Activated B cell treated with CpG ODN at 0.5 μM for 24 hours (primary cell): ENCODE results near the gene FNDC11. TPM values are rescaled to one million over a fixed set of nuclear protein-coding genes. Genes with fewer than 3 reads are reported as not detected.
A peak's percentile ranks its signal among the peaks of the same experiment; 100 is the strongest.

Experiments
- ATAC-seq: fragments of 200-7000 bp; cut with Tn5 transposase; one replicate; pipeline ENCODE4 v1.10.0; 2021; ENCODE audit warnings: low read depth, mild to moderate bottlenecking, moderate library complexity
- CTCF ChIA-PET: fragments of 350-600 bp; sonication (Branson Sonifier 250); formaldehyde crosslinking; loops from one replicate; lab custom pipeline; 2021; ENCODE audit warnings: antibody characterized with exemption; lab: Charles Lee
- POLR2A ChIA-PET: fragments of 350-600 bp; sonication (Branson Sonifier 250); formaldehyde crosslinking; loops from one replicate; lab custom pipeline; 2021; ENCODE audit warnings: antibody characterized with exemption; lab: Charles Lee
- DNase-seq: peaks from one replicate; pipeline ENCODE4 v3.0.0; 2022
- H3K27ac Mint-ChIP-seq: one replicate; pipeline ENCODE4 v1.8.0; 2020; ENCODE audit warnings: mixed read lengths
- H3K27me3 Mint-ChIP-seq: one replicate; pipeline ENCODE4 v1.8.0; 2021; ENCODE audit warnings: mixed read lengths
- H3K36me3 Mint-ChIP-seq: one replicate; pipeline ENCODE4 v1.8.0; 2021; ENCODE audit warnings: low read depth, mixed read lengths
- H3K4me1 Mint-ChIP-seq: one replicate; pipeline ENCODE4 v1.8.0; 2021; ENCODE audit warnings: mixed read lengths
- H3K4me3 Mint-ChIP-seq: one replicate; pipeline ENCODE4 v1.8.0; 2020; ENCODE audit warnings: mild to moderate bottlenecking, mixed read lengths
- H3K9me3 Mint-ChIP-seq: one replicate; pipeline ENCODE4 v1.8.0; 2020; ENCODE audit warnings: mixed read lengths
- CTCF ChIP-seq: fragments of 200-600 bp; IDR thresholded peaks from one replicate; pipeline ENCODE4 v1.8.0; 2022; ENCODE audit warnings: antibody characterized with exemption, mild to moderate bottlenecking
- intact Hi-C: fragments of 100-400 bp; cut with micrococcal nuclease; formaldehyde crosslinking; loops from one replicate; pipeline ENCODE4 v1.15.1; 2024
- total RNA-seq: library from RNA; stranded (reverse); gene quantifications from 2 replicates; pipeline ENCODE4 v1.2.3, GENCODE V29; 2022

Gene FNDC11
- total RNA-seq, 1 donor from 2014 or later, result 0.78 TPM

- POLR2A ChIA-PET, result no interaction called here
Observed at GRCh38 chr20:63579017-63579694, 25.2 kb downstream of the FNDC11 start.

GRCh38 chr20:63580796-63581461, 27.0 kb downstream of the FNDC11 start:
- CTCF ChIA-PET, result interaction anchor here (0.9 to 2.5 kb wide), 3 partner anchors 44 to 61 kb away, joined by 3 to 18 read pairs (median 6); partner anchors contain the start of gene PTK6
- POLR2A ChIA-PET, result no interaction called here
- Mint-ChIP-seq H3K27me3 (peaks cover 2% of the 10 kb centered on the region), H3K27ac (no peak overlapping the region), H3K4me1 (peaks cover 5% of the 10 kb centered on the region), H3K9me3 (no peaks in the 10 kb centered on the region), H3K4me3 (no peak overlapping the region), H3K36me3 (no peaks in the 10 kb centered on the region)
- TF ChIP-seq CTCF, result no peak
- no peak for DNase-seq
- intact Hi-C loops, result loop anchor here (1.0 to 2.0 kb wide), 5 partner anchors 43 to 393 kb away; no protein-coding TSS in a partner anchor
- peak; percentile 98 for ATAC-seq

More at GRCh38 chr20:63579017-63579694, 25.2 kb downstream of the FNDC11 start:
- CTCF ChIA-PET, result interaction anchor here (2.4 kb wide), 1 partner anchor 41 kb away, joined by 12 read pairs; no protein-coding TSS in a partner anchor
- no peak for ATAC-seq
- H3K27me3 Mint-ChIP-seq, result peaks cover 2% of the 10 kb centered on the region
- no peaks in the 10 kb centered on the region for H3K36me3 Mint-ChIP-seq
- H3K4me1 Mint-ChIP-seq, result peaks cover 7% of the 10 kb centered on the region
- DNase-seq, result no peak
- intact Hi-C loops, result no loop called here
- TF ChIP-seq CTCF, result no peak
- H3K4me3 Mint-ChIP-seq, result no peak overlapping the region
- no peak overlapping the region for H3K27ac Mint-ChIP-seq
- H3K9me3 Mint-ChIP-seq, result no peaks in the 10 kb centered on the region

GRCh38 chr20:63582382-63583063, 28.6 kb downstream of the FNDC11 start:
- ChIA-PET POLR2A (interaction anchor here (0.6 kb wide), 2 partner anchors 47 to 59 kb away, joined by 3 to 5 read pairs; no protein-coding TSS in a partner anchor), CTCF (interaction anchor here (1.3 to 2.5 kb wide), 2 partner anchors 45 to 59 kb away, joined by 3 to 18 read pairs; partner anchors contain the start of gene PTK6)
- H3K4me3 Mint-ChIP-seq, result no peak overlapping the region
- H3K9me3 Mint-ChIP-seq, result no peaks in the 10 kb centered on the region
- H3K27ac Mint-ChIP-seq, result no peak overlapping the region
- H3K4me1 Mint-ChIP-seq, result peaks cover 3% of the 10 kb centered on the region
- no peaks in the 10 kb centered on the region for H3K27me3 Mint-ChIP-seq
- no peak for TF ChIP-seq CTCF
- DNase-seq, result no peak
- H3K36me3 Mint-ChIP-seq, result peaks cover 5% of the 10 kb centered on the region
- intact Hi-C loops, result no loop called here
- ATAC-seq, result no peak

GRCh38 chr20:63585616-63586565, 31.9 kb downstream of the FNDC11 start:
- H3K27ac Mint-ChIP-seq, result no peak overlapping the region
- intact Hi-C loops, result no loop called here
- TF ChIP-seq CTCF, result no peak
- peaks cover 25% of the 10 kb centered on the region for H3K36me3 Mint-ChIP-seq
- H3K4me1 Mint-ChIP-seq, result peaks cover 2% of the 10 kb centered on the region
- H3K9me3 Mint-ChIP-seq, result no peaks in the 10 kb centered on the region
- H3K27me3 Mint-ChIP-seq, result no peaks in the 10 kb centered on the region
- DNase-seq (no peak), ATAC-seq (no peak)
- ChIA-PET POLR2A (no interaction called here), CTCF (no interaction called here)
- no peak overlapping the region for H3K4me3 Mint-ChIP-seq
